Iris pigment epithelial cell (primary cell): ENCODE measurements around the gene PLIN3.
"Not testable (repeated sequence)": the region's sequence is repeated elsewhere in the genome, so short reads cannot be mapped to it uniquely, and the experiment has no call there.

Experiments used
- DNase-seq: peaks from one replicate; pipeline ENCODE4 v3.0.0-alpha.2; 2011; ENCODE audit warnings: low read depth

PLIN3 gene

GRCh38 chr19:4867534-4868285, at the start of gene PLIN3:
Gene PLIN3 (minus strand): TSS chr19:4867667. CDS start chr19:4861394, 6,273 bp downstream.
- peak; percentile 96 for DNase-seq

- DNase-seq = no peak
Observed at GRCh38 chr19:4916292-4917082, 49.0 kb upstream of the PLIN3 start.

- DNase-seq = peak; percentile 88
Observed at GRCh38 chr19:4914736-4915501, 47.5 kb upstream of the PLIN3 start.

GRCh38 chr19:4913996-4914735, 46.7 kb upstream of the PLIN3 start:
- peak; percentile 20 for DNase-seq

- peak; percentile 100 for DNase-seq
Observed at GRCh38 chr19:4911786-4912672, 44.6 kb upstream of the PLIN3 start.

GRCh38 chr19:4911314-4911713, 43.8 kb upstream of the PLIN3 start:
- DNase-seq = peak; percentile 42

- DNase-seq = peak; percentile 75
Observed at GRCh38 chr19:4910594-4911281, 43.3 kb upstream of the PLIN3 start.

GRCh38 chr19:4909897-4910593, 42.6 kb upstream of the PLIN3 start:
- DNase-seq = peak; percentile 94

- DNase-seq = no peak
Observed at GRCh38 chr19:4909156-4909896, 41.9 kb upstream of the PLIN3 start, which contains the start of gene UHRF1. Gene UHRF1 (plus strand): TSS chr19:4909501. CDS start chr19:4910886, 1,385 bp downstream.

- no peak for DNase-seq
Observed at GRCh38 chr19:4908781-4909155, 41.3 kb upstream of the PLIN3 start.

GRCh38 chr19:4908360-4908759, 40.9 kb upstream of the PLIN3 start:
- no peak for DNase-seq

GRCh38 chr19:4906963-4907362, 39.5 kb upstream of the PLIN3 start:
- no peak for DNase-seq

GRCh38 chr19:4904481-4904880, 37.0 kb upstream of the PLIN3 start:
- DNase-seq = no peak

GRCh38 chr19:4902796-4903195, 35.3 kb upstream of the PLIN3 start, which contains the start of gene ARRDC5:
Gene ARRDC5 (minus strand): TSS chr19:4902896. CDS start chr19:4902825, 71 bp downstream.
- no peak for DNase-seq

GRCh38 chr19:4900879-4901278, 33.4 kb upstream of the PLIN3 start:
- not testable (repeated sequence) for DNase-seq

- DNase-seq = no peak
Observed at GRCh38 chr19:4897146-4897545, 29.7 kb upstream of the PLIN3 start.

GRCh38 chr19:4896372-4896771, 28.9 kb upstream of the PLIN3 start:
- DNase-seq = peak; percentile 51

GRCh38 chr19:4892962-4893361, 25.5 kb upstream of the PLIN3 start:
- DNase-seq = not testable (repeated sequence)

- no peak for DNase-seq
Observed at GRCh38 chr19:4891066-4891465, 23.6 kb upstream of the PLIN3 start.
